ENCODE measurements around the gene MLIP.

Gene MLIP

GRCh38 chr6:54254886-54255285 is 143.6 kb downstream of the MLIP start:
- no peak for TF ChIP-seq CTCF (IDR thresholded peaks at IDR 0.05; ENCODE audit: low read depth, low read length)
- no peak overlapping the region for H3K4me3 ChIP-seq (ENCODE audit: low read depth, low read length)

- no peak overlapping the region for H3K4me3 ChIP-seq (ENCODE audit: low read depth, low read length)
- TF ChIP-seq CTCF (IDR thresholded peaks at IDR 0.05; ENCODE audit: low read depth, low read length), result no peak
These were observed 144.6 kb downstream of the MLIP start for GRCh38 chr6:54255886-54256285.

GRCh38 chr6:54260025-54260424 is 148.8 kb downstream of the MLIP start:
- TF ChIP-seq CTCF (IDR thresholded peaks at IDR 0.05; ENCODE audit: low read depth, low read length), result no peak
- H3K4me3 ChIP-seq (ENCODE audit: low read depth, low read length), result no peak overlapping the region

GRCh38 chr6:54262499-54262898 is 151.3 kb downstream of the MLIP start:
- no peak overlapping the region for H3K4me3 ChIP-seq (ENCODE audit: low read depth, low read length)
- no peak for TF ChIP-seq CTCF (IDR thresholded peaks at IDR 0.05; ENCODE audit: low read depth, low read length)

DNA sequence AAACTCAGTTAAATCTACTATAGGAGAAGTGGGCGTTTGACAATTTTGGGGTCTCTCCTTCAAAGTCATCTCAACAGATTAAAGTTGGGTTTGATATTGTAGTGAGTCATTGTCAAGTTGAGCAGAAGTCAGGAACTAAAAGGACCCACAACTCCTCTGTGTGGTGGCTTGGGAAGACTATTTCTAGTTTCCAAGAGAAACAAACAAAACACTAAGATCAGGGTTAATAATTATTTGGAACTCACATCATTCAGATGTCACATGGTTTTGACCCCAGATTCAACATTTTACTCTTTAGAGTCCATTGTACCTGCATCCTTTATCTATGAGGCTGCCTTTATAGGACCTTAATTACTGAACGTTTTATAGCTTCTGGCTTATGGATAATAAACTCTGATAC is 151.7 kb downstream of the MLIP start:
- H3K4me3 ChIP-seq (ENCODE audit: low read depth, low read length), result no peak overlapping the region
- TF ChIP-seq CTCF (IDR thresholded peaks at IDR 0.05; ENCODE audit: low read depth, low read length), result no peak

GRCh38 chr6:54264581-54265272 is 153.5 kb downstream of the MLIP start:
- TF ChIP-seq CTCF (IDR thresholded peaks at IDR 0.05; ENCODE audit: low read depth, low read length), result no peak
- H3K4me3 ChIP-seq (ENCODE audit: low read depth, low read length), result no peak overlapping the region

DNA sequence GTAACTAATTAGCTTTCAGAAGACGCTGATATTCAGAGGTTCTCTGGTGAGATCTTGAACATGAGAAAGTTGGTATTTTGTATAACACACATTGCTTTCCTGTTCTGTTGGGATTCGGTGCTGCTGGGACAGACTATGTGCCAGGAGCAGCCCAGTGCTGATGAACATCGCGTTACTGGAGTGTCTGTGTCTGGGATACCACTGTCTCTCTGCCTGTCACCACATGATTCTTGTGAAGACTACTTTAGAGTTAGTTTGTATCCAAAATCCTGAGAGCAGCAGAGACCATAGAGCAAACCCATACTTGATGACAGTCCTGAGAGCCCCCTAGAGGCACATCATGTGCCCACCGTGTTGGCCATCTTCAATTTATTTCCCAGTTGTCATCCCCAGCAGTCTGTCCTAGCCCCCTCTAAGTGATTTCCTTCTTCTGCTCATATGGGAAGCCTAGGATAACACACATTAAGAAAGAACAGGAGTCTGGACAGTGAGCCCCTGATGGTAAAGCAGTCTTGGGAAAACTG is 155.2 kb downstream of the MLIP start:
- no peak for TF ChIP-seq CTCF (IDR thresholded peaks at IDR 0.05; ENCODE audit: low read depth, low read length)
- no peak overlapping the region for H3K4me3 ChIP-seq (ENCODE audit: low read depth, low read length)
